ENCODE data around the gene ACAD11. TPM values are rescaled to one million over a fixed set of nuclear protein-coding genes. Genes with fewer than 3 reads are reported as not detected.

The ACAD11 gene
- total and polyA plus RNA-seq, 9 of the 15 experiments (the other 6 are each of a cell fraction or from before 2014, with no cell fraction given): 1.3 to 8.4 (median 4.0) TPM

GRCh38 chr3:132544130-132544529 lies 115.5 kb downstream of the ACAD11 start (continued):
- no peak for TF ChIP-seq RNF2 (IDR thresholded peaks at IDR 0.05)
- no peak for TF ChIP-seq ZNF695 (CRISPR knock-in tag; IDR thresholded peaks at IDR 0.05)
- no peak for TF ChIP-seq CTCFL (IDR thresholded peaks at IDR 0.05; ENCODE audit: borderline replicate concordance, insufficient read depth, low read depth, low read length, poor library complexity, severe bottlenecking)
- TF ChIP-seq UBTF (IDR thresholded peaks at IDR 0.05; ENCODE audit: borderline replicate concordance in 1 of 2, low read depth in 2 of 2, low read length in 2 of 2): no peak
- TF ChIP-seq, protein P1, sequence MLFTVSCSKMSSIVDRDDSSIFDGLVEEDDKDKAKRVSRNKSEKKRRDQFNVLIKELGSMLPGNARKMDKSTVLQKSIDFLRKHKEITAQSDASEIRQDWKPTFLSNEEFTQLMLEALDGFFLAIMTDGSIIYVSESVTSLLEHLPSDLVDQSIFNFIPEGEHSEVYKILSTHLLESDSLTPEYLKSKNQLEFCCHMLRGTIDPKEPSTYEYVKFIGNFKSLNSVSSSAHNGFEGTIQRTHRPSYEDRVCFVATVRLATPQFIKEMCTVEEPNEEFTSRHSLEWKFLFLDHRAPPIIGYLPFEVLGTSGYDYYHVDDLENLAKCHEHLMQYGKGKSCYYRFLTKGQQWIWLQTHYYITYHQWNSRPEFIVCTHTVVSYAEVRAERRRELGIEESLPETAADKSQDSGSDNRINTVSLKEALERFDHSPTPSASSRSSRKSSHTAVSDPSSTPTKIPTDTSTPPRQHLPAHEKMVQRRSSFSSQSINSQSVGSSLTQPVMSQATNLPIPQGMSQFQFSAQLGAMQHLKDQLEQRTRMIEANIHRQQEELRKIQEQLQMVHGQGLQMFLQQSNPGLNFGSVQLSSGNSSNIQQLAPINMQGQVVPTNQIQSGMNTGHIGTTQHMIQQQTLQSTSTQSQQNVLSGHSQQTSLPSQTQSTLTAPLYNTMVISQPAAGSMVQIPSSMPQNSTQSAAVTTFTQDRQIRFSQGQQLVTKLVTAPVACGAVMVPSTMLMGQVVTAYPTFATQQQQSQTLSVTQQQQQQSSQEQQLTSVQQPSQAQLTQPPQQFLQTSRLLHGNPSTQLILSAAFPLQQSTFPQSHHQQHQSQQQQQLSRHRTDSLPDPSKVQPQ (CRISPR knock-in tag; IDR thresholded peaks at IDR 0.05; ENCODE audit: borderline replicate concordance): no peak
- TF ChIP-seq, protein P2, sequence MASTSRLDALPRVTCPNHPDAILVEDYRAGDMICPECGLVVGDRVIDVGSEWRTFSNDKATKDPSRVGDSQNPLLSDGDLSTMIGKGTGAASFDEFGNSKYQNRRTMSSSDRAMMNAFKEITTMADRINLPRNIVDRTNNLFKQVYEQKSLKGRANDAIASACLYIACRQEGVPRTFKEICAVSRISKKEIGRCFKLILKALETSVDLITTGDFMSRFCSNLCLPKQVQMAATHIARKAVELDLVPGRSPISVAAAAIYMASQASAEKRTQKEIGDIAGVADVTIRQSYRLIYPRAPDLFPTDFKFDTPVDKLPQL (IDR thresholded peaks at IDR 0.05; ENCODE audit: extremely low read depth, insufficient read length): no peak
- TF ChIP-seq REST (IDR thresholded peaks at IDR 0.05; ENCODE audit: borderline replicate concordance): no peak
- no peak for TF ChIP-seq REST (CRISPR knock-in tag; IDR thresholded peaks at IDR 0.05; ENCODE audit: low read depth)
- TF ChIP-seq YY1 (IDR thresholded peaks at IDR 0.05; ENCODE audit: borderline replicate concordance in 1 of 3, control insufficient read depth in 1 of 3, extremely low read depth in 1 of 3, insufficient read depth in 3 of 3, insufficient read length in 1 of 3, insufficient replicate concordance in 2 of 3, low read depth in 1 of 3, low read length in 2 of 3): no peak
